ENCODE measurements around the gene DNAH1. TPM values are rescaled to one million over a fixed set of nuclear protein-coding genes. Genes with fewer than 3 reads are reported as not detected.

The DNAH1 gene
- total RNA-seq, 1 donor from 2014 or later: 8.2 TPM

- Mint-ChIP-seq H3K27me3 (ENCODE audit: low read depth) (peaks cover 6% of the 10 kb centered on the region), H3K4me3 (no peak overlapping the region), H3K36me3 (no peaks in the 10 kb centered on the region), H3K4me1 (peaks cover 21% of the 10 kb centered on the region), H3K27ac (no peak overlapping the region), H3K9me3 (no peaks in the 10 kb centered on the region)
- no peak for DNase-seq (ENCODE audit: low spot score in 2 of 2, unreplicated experiment in 2 of 2)
- TF ChIP-seq CTCF (IDR thresholded peaks at IDR 0.05; ENCODE audit: unreplicated experiment): no peak
Measured at GRCh38 chr3:52370531-52370930, 54.4 kb downstream of the DNAH1 start.

GRCh38 chr3:52372822-52373504, 56.8 kb downstream of the DNAH1 start:
- Mint-ChIP-seq H3K27ac (peak overlapping the region; percentile 45), H3K9me3 (no peaks in the 10 kb centered on the region), H3K36me3 (no peaks in the 10 kb centered on the region), H3K27me3 (ENCODE audit: low read depth) (peaks cover 6% of the 10 kb centered on the region), H3K4me3 (peak overlapping the region; percentile 30), H3K4me1 (peaks cover 17% of the 10 kb centered on the region)
- TF ChIP-seq CTCF (IDR thresholded peaks at IDR 0.05; ENCODE audit: unreplicated experiment): no peak
- DNase-seq (ENCODE audit: low spot score in 2 of 2, unreplicated experiment in 2 of 2): no peak

- Mint-ChIP-seq H3K27ac (peak overlapping the region; percentile 45), H3K36me3 (no peaks in the 10 kb centered on the region), H3K4me1 (peaks cover 11% of the 10 kb centered on the region), H3K4me3 (peak overlapping the region; percentile 30), H3K9me3 (no peaks in the 10 kb centered on the region), H3K27me3 (ENCODE audit: low read depth) (peaks cover 6% of the 10 kb centered on the region)
- TF ChIP-seq CTCF (IDR thresholded peaks at IDR 0.05; ENCODE audit: unreplicated experiment): no peak
- no peak for DNase-seq (ENCODE audit: low spot score in 2 of 2, unreplicated experiment in 2 of 2)
Measured at GRCh38 chr3:52373676-52374075, 57.6 kb downstream of the DNAH1 start.

- no peak for DNase-seq (ENCODE audit: low spot score in 2 of 2, unreplicated experiment in 2 of 2)
- peaks cover 6% of the 10 kb centered on the region for H3K27me3 Mint-ChIP-seq (ENCODE audit: low read depth)
Measured at GRCh38 chr3:52374173-52374572, 58.1 kb downstream of the DNAH1 start.

GRCh38 chr3:52379610-52380009, 63.5 kb downstream of the DNAH1 start:
- Mint-ChIP-seq H3K9me3 (no peaks in the 10 kb centered on the region), H3K27me3 (ENCODE audit: low read depth) (peaks cover under 1% of the 10 kb centered on the region), H3K4me3 (no peak overlapping the region), H3K4me1 (peaks cover 4% of the 10 kb centered on the region), H3K36me3 (no peaks in the 10 kb centered on the region), H3K27ac (no peak overlapping the region)
- TF ChIP-seq CTCF (IDR thresholded peaks at IDR 0.05; ENCODE audit: unreplicated experiment): no peak
- no peak for DNase-seq (ENCODE audit: low spot score in 2 of 2, unreplicated experiment in 2 of 2)

More at GRCh38 chr3:52374173-52374572, 58.1 kb downstream of the DNAH1 start:
- no peak overlapping the region for H3K4me3 Mint-ChIP-seq
- TF ChIP-seq CTCF (IDR thresholded peaks at IDR 0.05; ENCODE audit: unreplicated experiment): no peak
- H3K4me1 Mint-ChIP-seq: peaks cover 11% of the 10 kb centered on the region
- H3K27ac Mint-ChIP-seq: no peak overlapping the region
- H3K36me3 Mint-ChIP-seq: no peaks in the 10 kb centered on the region
- H3K9me3 Mint-ChIP-seq: no peaks in the 10 kb centered on the region

All from mesothelial cell of epicardium (in vitro differentiated cells).